ENCODE data around the gene COG5.

DNA sequence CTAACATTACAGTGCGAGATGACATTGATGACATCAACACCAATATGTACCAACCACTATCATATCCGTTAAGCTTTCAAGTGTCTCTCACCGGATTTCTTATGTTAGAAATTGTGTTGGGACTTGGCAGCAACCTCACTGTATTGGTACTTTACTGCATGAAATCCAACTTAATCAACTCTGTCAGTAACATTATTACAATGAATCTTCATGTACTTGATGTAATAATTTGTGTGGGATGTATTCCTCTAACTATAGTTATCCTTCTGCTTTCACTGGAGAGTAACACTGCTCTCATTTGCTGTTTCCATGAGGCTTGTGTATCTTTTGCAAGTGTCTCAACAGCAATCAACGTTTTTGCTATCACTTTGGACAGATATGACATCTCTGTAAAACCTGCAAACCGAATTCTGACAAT, 89.6 kb downstream of the COG5 start:
- TF ChIP-seq, protein P1, sequence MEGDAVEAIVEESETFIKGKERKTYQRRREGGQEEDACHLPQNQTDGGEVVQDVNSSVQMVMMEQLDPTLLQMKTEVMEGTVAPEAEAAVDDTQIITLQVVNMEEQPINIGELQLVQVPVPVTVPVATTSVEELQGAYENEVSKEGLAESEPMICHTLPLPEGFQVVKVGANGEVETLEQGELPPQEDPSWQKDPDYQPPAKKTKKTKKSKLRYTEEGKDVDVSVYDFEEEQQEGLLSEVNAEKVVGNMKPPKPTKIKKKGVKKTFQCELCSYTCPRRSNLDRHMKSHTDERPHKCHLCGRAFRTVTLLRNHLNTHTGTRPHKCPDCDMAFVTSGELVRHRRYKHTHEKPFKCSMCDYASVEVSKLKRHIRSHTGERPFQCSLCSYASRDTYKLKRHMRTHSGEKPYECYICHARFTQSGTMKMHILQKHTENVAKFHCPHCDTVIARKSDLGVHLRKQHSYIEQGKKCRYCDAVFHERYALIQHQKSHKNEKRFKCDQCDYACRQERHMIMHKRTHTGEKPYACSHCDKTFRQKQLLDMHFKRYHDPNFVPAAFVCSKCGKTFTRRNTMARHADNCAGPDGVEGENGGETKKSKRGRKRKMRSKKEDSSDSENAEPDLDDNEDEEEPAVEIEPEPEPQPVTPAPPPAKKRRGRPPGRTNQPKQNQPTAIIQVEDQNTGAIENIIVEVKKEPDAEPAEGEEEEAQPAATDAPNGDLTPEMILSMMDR (IDR thresholded peaks at IDR 0.05), result no peak
- TF ChIP-seq, protein P2, sequence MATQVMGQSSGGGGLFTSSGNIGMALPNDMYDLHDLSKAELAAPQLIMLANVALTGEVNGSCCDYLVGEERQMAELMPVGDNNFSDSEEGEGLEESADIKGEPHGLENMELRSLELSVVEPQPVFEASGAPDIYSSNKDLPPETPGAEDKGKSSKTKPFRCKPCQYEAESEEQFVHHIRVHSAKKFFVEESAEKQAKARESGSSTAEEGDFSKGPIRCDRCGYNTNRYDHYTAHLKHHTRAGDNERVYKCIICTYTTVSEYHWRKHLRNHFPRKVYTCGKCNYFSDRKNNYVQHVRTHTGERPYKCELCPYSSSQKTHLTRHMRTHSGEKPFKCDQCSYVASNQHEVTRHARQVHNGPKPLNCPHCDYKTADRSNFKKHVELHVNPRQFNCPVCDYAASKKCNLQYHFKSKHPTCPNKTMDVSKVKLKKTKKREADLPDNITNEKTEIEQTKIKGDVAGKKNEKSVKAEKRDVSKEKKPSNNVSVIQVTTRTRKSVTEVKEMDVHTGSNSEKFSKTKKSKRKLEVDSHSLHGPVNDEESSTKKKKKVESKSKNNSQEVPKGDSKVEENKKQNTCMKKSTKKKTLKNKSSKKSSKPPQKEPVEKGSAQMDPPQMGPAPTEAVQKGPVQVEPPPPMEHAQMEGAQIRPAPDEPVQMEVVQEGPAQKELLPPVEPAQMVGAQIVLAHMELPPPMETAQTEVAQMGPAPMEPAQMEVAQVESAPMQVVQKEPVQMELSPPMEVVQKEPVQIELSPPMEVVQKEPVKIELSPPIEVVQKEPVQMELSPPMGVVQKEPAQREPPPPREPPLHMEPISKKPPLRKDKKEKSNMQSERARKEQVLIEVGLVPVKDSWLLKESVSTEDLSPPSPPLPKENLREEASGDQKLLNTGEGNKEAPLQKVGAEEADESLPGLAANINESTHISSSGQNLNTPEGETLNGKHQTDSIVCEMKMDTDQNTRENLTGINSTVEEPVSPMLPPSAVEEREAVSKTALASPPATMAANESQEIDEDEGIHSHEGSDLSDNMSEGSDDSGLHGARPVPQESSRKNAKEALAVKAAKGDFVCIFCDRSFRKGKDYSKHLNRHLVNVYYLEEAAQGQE (IDR thresholded peaks at IDR 0.05; ENCODE audit: insufficient read depth in 1 of 2, low read depth in 2 of 2, low read length in 1 of 2), result no peak
